GM12801 (cell line): ENCODE data around the gene ZNF628.

Source experiments
- TF ChIP-seq, protein P1 (sequence below): IDR thresholded peaks from one replicate; pipeline ENCODE4 v1.5.1; 2011; ENCODE audit warnings: control low read depth; ENCODE audit not compliant: insufficient read length; ENCODE audit errors: extremely low read depth

ZNF628 gene

DNA sequence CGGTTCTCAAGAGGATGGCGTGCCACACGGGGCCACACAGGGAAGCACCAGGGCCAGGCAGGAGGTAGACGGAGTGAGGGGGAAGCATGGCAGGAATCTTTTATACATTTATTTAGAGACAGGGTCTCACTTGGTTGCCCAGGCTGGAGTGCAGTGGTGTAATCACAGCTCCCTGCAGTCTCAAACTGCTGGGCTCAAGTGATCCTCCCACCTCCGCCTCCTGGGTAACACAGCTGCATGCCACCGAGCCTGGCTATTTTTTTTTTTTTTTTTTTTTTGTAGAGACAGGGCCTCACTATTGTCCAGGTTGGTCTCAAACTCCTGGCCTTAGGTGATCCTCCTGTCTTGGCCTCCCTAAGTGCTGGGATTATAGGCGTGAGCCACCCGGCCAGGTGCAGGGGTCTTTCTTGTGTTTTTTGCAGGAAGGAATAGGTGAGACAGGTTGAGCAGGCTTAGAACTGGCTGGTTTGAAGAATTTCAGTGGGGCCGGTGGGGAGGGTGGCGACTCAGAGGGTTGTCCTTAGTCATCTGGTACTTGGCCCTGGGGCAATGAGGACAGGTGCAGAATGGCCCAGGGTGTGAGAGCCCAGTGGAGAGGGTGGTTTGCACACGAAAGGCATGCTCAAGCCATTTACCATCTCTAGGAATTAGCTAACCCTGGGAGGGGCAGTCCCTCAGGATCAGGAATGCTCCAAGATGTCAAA lies 19.4 kb downstream of the ZNF628 start:
- TF ChIP-seq, protein P1, sequence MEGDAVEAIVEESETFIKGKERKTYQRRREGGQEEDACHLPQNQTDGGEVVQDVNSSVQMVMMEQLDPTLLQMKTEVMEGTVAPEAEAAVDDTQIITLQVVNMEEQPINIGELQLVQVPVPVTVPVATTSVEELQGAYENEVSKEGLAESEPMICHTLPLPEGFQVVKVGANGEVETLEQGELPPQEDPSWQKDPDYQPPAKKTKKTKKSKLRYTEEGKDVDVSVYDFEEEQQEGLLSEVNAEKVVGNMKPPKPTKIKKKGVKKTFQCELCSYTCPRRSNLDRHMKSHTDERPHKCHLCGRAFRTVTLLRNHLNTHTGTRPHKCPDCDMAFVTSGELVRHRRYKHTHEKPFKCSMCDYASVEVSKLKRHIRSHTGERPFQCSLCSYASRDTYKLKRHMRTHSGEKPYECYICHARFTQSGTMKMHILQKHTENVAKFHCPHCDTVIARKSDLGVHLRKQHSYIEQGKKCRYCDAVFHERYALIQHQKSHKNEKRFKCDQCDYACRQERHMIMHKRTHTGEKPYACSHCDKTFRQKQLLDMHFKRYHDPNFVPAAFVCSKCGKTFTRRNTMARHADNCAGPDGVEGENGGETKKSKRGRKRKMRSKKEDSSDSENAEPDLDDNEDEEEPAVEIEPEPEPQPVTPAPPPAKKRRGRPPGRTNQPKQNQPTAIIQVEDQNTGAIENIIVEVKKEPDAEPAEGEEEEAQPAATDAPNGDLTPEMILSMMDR = no peak

DNA sequence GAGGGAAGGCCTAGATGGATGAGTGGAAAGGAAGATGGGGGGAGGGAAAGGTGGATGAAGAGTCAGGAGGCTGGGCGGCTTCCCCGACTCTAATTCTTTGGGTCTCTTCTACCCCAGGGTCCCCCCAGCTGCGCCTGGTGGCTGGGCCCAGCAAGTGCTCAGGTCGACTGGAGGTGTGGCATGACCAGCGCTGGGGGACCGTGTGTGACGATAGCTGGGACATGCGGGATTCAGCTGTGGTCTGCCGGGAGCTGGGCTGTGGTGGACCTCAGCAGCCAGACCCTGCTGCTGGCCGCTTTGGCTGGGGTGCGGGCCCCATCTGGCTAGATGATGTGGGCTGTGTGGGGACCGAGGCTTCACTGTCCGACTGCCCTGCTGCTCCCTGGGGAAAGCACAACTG lies 21.3 kb downstream of the ZNF628 start:
- TF ChIP-seq, protein P1 = no peak

DNA sequence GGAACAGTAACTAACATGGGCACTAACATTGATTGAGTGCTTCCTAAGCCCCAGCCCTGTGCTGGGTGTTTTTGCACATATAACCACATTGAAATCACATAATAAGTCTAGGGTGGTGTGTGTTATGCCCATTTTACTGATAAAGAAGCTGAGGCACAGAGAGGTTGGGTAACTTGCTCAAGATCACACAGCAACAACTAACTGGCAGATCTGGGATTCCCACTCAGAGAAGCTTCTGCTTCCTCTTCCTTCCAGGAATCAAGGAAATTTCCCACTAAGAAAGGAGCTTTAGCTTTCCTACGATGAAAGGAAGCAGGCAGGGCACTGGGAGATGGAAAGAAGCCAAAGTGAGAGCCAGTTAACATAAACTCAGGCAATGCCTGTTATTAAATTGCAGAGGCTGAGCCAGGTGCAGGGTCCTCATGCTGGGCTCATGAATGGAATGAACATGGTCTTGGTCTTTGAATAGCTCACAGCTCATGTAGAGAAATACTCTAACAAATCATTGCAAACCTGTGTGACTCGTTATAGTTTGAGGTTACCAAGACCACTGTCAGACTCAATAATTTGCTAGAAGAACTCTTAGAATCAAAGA lies 21.9 kb downstream of the ZNF628 start:
- TF ChIP-seq, protein P1 = no peak

DNA sequence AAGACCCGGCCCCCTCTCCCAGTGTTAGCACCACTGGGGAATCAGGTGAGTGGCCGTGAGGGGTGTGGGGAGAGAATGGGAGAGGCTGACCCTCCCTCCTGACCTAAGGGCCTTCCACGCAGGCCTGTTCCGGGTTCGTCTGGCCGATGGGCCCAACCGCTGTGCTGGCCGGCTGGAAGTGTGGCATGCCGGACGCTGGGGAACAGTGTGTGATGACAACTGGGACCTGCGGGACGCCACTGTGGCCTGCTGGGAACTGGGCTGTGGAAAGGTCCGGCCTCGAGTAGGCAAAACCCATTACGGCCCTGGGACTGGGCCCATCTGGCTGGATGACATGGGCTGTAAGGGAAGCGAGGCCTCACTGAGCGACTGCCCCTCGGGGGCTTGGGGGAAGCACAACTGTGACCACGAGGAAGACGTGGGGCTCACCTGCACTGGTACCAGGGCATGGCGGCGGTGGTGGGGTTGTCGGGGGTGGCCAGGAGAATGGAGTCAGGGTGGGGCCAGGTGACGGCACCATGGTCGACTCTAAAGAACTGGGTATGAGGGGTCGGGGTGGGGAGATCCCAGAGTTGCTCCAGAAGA lies 24.0 kb downstream of the ZNF628 start:
- TF ChIP-seq, protein P1 = no peak

DNA sequence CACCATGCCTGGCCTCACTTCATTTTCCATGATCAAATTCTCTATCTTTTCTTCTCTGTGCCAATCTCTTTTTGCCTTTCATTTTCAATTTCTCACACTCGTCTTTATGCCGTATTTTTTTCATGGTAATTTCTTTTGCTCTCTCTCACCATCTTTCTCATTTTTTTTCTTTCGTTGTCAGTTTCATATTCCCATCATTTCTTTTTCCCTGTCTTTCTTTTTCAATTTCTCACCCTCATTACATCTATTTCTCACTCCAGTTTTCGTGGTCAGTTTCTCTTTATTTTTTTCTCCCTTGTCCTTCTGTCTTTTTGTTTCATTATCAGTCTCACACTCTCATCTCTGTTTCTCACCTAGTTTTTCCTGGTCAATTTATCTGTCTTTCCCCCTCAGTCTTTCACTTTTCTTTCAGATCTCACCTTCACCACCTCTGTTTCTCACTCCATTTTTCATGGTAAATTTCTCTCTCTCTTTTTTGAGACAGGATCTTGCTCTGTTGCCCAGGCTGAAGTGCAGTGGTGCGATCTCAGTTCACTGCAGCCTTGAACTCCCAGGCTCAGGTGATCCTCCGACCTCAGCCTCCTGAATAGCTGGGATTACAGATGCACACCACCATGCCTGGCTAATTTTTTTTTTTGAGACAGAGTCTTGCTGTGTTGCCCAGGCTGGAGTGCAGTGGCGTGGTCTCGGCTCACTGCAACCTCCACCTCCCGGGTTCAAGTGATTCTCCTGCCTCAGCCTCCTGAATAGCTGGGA lies 26.0 kb downstream of the ZNF628 start:
- TF ChIP-seq, protein P1 = no peak

DNA sequence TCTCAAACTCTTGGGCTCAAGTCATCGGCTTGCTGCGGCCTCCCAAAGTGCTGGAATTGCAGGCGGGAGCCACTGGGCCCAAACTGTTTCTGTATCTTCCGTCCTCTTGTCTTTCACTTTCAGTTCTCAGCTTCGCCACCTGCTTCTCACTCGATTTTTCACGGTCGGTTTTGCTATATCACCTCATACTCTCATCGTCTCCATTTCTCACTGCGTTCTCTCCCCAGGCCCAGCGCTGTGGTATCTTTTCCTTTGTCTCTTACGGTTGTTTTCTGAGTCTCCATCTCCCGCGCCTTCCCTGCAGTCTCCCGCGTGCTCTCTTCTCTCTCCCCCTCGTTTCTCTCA lies 26.7 kb downstream of the ZNF628 start:
- TF ChIP-seq, protein P1 = no peak

DNA sequence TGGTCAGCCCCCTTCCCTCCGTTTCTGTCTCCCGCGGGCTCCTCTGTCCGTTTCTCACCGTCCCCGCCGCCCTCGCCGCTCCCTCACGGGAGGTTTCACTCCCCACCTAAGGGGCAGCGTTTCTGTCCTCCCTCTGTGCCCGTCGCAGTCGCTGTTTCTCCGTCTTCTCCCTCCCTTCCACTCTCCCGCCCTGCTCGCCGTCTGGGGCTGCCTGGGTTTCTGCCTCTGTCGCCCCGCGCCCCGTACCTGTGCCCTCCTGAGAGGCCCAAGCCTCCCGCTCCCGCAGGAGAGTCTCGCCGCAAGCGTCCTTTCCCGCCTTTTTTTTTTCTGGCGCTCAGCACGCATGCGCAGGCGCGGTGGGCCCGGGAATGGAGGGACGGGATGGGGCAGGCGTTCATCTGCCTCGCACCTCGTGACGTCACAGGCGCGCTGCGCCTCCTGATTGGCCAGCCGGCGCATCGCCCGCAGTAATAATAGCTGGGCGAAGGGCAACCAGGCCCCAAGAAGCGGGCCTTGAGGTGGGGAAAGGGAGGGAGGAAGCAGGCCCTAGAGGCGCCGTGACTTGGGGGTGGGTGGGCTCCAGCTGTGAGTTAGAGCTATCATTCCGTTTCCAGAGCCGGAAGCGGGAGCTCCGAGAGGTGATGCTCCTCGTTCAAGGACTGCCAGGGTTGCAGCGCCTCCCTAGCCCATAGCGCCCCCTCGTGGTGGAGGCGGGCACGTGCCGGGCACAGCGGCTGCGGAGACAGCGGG lies 27.3 kb downstream of the ZNF628 start:
- TF ChIP-seq, protein P1 = peak; percentile 4
